Breast epithelium (tissue), 3 donors: ENCODE measurements around the gene TMEM217.

ENCODE experiments used
- CTCF ChIP-seq, 3 donors: fragments of 450-650 bp; IDR thresholded peaks; one replicate each; pipeline ENCODE4 v1.5.1; 2016 to 2017; ENCODE audit warnings: antibody characterized with exemption in 3 of 3, mild to moderate bottlenecking in 3 of 3, moderate library complexity in 3 of 3
- POLR2A ChIP-seq: fragments of 450-650 bp; IDR thresholded peaks from one replicate; pipeline ENCODE4 v1.6.1; 2016; ENCODE audit warnings: antibody characterized with exemption, mild to moderate bottlenecking, moderate library complexity
- POLR2AphosphoS5 ChIP-seq, 3 donors: sonication (generic); formaldehyde crosslinking; IDR thresholded peaks; one replicate each; pipeline ENCODE4 v1.6.1; 2017; ENCODE audit warnings: antibody characterized with exemption in 3 of 3

- TF ChIP-seq CTCF (IDR thresholded peaks at IDR 0.05) (no peak), POLR2A (no peak), POLR2AphosphoS5 (IDR thresholded peaks at IDR 0.05) (no peak)
These were observed 84.9 kb downstream of the TMEM217 start for GRCh38 chr6:37172912-37173492.
